SH-SY5Y (cell line): ENCODE data around the gene RFC1.

Experiments
- GATA2 ChIP-seq: IDR thresholded peaks from 2 replicates; pipeline ENCODE4 v1.6.1; 2011; ENCODE audit warnings: mild to moderate bottlenecking, low read depth, low read length
- GATA3 ChIP-seq: IDR thresholded peaks from 2 replicates; pipeline ENCODE4 v1.6.1; 2011; ENCODE audit warnings: low read depth, mild to moderate bottlenecking, low read length, moderate library complexity

RFC1 gene

DNA sequence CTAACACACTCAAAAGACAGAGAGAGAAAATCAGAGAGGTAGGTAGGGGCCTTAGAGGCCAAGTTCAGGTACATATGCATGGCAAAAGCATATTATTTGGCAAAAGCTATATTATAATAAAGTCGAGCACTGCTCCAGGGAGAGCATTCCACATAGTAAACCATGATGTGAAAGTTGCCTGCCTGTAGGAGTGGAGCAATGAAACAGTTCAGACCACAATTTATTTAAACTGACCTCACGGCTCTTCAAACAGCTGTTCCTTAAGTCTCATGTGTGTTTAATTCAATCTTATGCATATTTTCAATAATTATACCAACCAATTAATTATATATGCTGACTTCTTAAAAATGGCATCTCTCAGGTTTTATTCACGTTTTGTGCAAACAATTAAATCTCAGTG is 3.3 kb downstream of the RFC1 start:
- TF ChIP-seq GATA2 (no peak), GATA3 (no peak)

DNA sequence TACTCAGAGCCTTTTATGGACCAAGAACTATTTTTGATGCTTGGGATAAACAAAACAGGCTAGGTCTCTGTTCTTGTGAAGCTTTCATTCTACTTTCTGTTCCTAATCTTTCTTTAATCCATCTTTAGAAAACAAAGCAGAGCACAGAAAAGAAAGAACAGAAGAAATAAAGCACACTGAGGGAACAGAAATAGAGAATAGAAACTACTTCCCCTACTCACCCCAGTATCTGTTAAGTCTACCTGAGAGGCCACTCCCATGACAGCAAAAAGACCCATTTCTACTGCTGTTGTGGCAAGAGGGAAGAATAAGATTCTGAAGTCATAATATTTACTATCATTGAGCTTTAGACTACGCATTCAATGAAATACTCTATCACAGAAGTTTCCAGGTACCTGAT is 9.2 kb downstream of the RFC1 start:
- no peak for TF ChIP-seq GATA3
- no peak for TF ChIP-seq GATA2

DNA sequence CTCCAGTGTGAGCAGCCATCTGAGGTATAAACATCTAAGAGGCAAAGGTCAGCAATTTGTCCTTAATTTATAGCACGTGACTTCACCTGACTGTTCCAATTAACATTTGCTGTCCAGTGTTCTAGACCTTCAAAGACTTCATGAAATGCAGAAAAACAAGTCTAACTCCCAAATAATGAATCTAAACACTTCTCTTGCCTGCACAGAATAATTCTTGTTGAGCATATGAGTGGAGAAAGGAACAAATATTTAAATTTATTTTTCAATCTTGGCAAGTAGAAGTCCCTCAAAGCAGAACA is 12.0 kb downstream of the RFC1 start:
- TF ChIP-seq GATA2 (no peak), GATA3 (no peak)

DNA sequence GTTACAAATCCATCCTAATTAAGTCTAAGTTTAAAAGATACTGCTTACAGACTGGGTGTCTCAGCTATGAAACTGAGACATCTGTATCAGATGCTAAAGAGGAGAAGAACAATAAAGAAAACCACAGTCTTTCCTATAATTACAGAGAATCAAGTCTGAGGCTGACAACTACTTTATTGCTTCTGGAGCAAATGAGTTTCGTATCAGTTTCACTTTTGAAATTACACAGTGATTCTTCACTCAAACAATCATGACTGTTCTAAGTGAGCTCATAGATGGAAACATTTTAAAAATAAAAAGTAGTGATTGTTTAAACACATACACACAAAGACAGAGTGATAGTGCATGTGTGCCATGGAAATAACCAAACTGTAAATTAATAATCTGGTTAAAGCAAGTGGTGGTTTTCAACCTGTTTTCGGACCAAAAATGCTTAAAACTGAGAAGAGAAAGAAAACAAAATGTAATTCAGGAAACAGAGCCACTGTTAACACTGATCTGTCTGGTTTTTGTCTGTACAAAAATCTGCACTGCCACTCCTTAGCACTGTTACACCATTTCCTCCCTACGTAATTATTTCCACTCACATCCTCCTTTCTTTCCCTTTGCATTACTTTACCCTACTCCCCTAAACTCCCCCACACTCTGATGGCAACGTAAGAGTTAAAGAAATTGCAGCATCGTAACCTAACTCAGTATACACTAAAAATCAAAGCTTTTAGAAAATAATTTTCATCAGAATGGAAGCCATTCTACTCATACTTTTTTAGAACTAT is 12.5 kb downstream of the RFC1 start:
- TF ChIP-seq GATA3 (no peak), GATA2 (no peak)

DNA sequence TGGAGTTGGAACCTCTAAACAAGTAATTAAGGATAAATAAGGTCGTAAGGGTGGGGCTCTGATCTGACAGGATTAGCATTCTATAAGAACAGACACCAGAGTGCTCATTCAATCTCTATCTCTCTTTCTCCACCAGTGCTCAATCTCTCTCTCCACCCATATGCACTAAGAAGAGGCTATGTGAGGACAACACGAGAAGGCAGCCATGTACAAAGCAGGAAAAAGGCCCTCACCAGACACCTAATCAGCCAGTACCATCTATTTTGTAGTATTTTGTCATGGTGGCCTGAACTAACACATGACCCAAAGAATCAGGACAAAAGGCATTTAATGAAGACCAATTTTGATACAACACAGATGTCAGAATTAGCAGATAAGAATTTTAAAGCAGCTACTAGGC is 16.8 kb downstream of the RFC1 start:
- TF ChIP-seq GATA2 (no peak), GATA3 (no peak)

DNA sequence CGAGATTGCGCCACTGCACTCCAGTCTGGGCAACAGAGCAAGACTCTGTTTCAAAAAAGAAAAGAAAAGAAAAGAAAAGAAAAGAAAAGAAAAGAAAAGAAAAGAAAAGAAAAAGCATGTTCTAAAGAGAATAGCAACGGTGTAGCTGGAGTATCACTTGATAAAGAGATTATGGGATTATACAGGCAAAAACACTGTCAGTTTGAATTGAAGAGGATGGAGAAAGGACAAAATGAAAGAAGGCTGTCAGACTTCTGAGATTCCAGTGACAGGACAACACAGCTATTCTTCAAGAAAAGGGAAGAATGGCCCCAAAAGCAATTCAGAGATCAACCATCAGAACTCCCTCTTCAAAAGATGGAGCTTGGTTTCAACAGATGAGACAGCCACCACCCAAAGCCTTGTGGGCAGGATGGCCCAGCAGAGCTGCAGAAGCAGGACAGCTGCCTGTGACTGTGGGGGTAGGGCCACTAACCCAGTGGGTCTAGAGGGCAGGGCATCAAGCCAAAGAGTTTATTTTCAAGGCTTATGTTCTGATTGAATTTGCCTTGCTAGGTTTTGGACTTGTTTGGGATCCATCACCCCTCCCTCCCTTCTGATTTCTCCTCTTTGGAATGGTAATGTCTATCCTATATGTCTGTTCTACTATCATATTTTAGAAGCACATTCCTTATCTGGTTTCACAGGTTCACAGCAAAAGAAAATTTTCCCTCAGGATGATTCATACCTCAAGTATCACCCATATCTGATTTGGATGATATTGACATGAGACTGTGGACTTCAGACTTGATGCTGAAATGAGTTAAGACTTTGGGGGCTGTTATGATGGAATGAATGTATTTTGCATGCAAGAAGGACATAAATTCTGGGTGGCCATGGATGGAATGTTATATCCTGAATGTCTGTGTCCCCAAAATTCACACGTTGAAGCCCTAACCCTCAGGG is 17.5 kb downstream of the RFC1 start:
- TF ChIP-seq GATA2 (no peak), GATA3 (no peak)

DNA sequence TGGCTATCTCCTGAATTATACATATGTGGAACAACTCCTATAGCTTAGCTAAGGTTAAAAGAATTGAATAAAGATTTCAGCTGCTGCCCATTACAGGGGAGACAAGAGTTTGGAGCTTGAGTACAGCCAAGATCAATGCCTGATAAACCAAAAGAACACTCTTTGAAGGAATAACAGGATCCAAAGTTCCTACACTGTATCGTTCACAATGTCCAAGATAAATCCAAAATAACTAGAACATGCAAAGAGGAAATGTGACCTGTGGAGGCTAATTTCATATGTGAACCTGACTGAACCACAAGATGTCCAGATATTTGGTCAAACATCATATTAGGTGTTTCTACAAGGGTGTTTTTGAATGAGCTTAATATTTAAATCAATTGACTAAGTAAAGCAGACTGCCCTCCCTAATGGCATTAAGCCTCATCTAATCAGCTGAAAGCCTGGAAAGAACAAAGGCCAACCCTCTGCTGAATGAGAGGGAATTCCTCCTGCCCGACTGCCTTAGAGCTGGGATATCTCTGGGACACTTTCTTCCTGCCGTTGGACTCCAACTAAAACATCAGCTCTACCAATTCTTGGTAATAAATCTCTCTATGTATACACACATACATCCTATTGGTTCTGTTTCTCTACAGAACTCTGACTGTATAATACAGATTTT is 19.2 kb downstream of the RFC1 start:
- TF ChIP-seq GATA3 (no peak), GATA2 (no peak)

DNA sequence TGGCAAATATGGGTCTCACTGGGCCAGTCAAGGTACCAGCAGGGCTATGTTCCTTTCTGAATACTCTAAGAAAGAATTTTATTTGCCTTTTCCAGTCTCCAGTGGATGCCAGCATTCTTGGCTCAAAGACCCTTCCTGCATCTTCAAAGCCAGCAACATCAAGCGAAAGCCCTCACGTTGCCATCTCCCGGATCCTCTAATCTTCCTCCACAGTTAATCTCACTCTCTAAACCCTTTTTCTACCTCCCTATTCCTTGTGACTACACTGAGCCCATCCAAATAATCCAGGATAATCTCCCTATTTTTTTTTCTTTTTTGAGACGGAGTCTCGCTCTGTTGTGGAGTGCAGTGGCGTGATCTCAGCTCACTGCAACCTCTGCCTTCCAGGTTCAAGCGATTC is 23.4 kb downstream of the RFC1 start:
- TF ChIP-seq GATA3 (no peak), GATA2 (no peak)

DNA sequence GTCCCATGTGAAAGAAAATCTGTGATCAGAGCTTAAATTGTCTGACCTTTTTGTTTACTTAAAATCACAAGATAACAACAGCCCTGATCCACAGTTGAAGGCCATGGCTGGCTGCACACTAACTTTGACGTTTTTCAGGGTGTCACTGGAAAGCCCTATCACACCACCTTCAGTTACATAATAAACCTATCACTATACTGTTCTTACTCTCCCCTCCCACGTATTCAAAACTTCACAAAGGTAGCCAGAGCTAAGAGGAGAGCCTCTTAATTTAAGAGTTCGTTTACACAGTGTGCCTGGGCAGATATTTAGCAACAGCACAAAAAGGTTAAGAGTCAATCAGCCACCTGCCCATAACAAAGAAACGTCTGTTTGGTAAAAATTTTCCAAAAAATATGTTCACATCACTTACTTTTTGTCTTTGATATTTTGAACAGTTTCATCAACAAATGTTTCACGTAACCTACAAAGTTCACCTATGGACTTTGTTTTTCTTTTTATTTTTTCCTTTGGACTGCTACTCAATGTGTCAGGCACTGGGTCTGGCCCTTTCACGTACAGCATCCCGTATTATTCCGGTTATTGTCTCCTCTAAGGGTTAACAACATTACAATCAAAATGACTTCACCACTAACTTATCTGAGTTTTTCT is 25.0 kb downstream of the RFC1 start:
- TF ChIP-seq GATA3 (no peak), GATA2 (no peak)

DNA sequence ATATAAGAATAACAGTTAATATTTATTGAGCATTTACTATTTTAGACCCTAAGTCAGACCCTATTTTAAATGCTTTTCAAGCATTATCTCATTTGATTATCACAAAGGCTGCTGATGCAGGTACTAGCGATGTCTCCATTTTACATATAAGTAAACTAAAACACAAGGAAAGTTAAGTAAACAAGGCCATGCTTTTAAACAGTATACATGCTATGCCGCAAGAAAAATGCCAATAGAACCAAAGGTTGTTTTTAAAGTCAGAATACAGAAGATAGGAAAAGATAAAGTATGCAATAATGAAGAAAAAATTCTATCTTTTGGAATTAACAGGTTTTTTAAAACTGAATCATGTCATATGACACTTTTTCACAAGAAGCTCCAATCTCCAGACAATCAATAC is 26.2 kb downstream of the RFC1 start:
- TF ChIP-seq GATA3 (no peak), GATA2 (no peak)

DNA sequence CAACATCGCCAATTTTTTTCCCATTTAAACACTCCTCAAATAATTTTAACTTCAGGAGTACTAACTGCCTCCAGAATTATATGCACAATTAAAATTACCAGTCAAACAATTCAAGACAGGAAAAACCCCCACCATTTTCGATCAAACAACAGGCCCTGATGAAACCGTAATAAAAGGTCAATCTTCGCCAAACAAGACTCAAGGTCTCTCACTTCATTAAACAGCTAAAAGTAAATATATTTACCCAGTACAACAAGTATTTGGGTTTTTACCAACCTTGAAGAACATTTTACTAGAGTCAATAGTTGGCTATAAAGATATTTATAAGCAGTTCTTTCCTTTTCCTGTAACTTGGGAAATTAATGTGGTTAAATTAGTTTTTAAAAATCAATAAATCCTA is 28.3 kb downstream of the RFC1 start:
- TF ChIP-seq GATA3 (no peak), GATA2 (no peak)

DNA sequence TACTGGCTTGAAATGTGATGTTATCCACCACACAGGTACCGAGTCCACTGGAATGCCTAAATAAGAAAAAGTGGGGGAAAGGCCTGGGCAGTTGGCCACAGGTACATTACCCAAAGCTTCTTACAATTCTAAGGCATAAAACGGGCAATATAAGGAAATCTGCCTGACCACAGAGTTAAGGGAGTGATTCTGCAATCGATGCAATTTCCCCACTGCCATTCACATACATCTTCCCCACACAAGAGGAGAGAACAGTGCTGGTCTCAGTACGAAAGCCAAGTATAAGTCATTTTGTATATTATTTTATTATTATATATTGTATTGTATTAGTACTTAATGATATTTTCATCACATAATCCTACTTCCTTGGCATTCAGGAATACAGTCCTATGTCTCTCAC is 30.6 kb downstream of the RFC1 start:
- TF ChIP-seq GATA3 (no peak), GATA2 (no peak)

DNA sequence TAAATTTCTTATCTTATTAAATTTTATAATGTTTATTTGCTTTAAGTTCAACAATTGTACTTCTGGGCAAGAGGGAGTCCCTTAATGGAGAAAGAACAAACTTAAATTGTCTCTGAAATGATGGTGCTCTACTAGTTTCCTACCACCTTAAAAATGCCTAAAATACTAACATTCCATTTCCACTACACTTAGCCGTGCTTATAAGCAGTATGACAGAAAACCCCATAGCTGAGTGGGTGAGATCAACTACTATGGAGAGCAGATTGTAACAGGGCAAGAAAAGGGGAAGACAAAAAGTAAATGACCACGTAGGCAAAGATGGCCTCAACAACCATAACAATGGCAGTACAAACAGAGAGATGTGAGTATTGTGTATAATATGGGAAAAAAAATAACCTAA is 35.0 kb downstream of the RFC1 start:
- TF ChIP-seq GATA2 (no peak), GATA3 (no peak)

DNA sequence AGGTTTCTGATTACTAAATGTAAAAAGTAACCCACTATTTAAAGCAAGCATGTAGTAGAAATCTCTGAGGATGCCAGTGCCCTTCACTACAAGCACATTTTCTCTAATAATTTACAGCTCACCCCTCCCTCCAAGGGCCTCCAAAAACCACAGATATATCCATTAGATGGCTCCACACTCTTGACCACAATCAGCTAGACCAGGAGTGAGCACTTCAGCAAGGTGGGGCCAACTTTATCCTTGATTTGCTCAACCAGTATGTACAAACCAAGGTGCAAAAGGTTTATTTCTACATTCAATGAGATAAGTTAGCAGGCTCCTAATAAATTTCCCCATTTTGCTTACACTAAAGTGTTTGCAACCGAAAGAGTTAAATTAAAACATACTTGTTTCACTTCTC is 35.8 kb downstream of the RFC1 start:
- TF ChIP-seq GATA2 (no peak), GATA3 (no peak)
